ENCODE measurements around the gene UBASH3A. TPM values are rescaled to one million over a fixed set of nuclear protein-coding genes. Genes with fewer than 3 reads are reported as not detected.

The UBASH3A gene
- total RNA-seq, 6 experiments from 2014 or later = 0.12 to 0.50 (median 0.15) TPM

DNA sequence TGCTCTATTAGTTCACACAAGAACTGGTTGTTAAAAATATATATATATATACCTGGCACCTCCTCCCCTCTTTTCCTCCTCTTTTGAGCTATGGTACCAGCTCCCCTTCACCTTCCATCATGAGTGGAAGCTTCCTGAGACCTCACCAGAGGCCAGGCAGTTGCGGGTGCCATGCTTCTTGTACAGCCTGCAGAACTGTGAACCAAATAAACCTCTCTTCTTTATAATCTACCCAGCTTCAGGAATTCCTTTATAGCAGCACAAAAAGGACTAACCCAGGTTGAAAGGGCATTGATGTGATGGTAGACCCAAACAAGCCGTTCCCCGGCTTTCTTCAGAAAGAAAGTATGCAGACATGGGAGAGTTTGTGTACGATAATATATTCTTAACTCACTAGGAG, 77.5 kb downstream of the UBASH3A start:
- Histone ChIP-seq H3K36me3 (no peaks in the 10 kb centered on the region), H3K27me3 (no peaks in the 10 kb centered on the region), H3K4me1 (no peaks in the 10 kb centered on the region), H3K27ac (no peak overlapping the region), H3K9me3 (no peaks in the 10 kb centered on the region), H3K4me3 (no peak overlapping the region)
- ATAC-seq (no peak), DNase-seq (no peak)
- WGBS (ENCODE audit: insufficient coverage, low coverage, low lambda C conversion rate, missing lambda C conversion rate) = 77% methylated on average over 2 of the region's 4 CpGs
- TF ChIP-seq, protein P1, sequence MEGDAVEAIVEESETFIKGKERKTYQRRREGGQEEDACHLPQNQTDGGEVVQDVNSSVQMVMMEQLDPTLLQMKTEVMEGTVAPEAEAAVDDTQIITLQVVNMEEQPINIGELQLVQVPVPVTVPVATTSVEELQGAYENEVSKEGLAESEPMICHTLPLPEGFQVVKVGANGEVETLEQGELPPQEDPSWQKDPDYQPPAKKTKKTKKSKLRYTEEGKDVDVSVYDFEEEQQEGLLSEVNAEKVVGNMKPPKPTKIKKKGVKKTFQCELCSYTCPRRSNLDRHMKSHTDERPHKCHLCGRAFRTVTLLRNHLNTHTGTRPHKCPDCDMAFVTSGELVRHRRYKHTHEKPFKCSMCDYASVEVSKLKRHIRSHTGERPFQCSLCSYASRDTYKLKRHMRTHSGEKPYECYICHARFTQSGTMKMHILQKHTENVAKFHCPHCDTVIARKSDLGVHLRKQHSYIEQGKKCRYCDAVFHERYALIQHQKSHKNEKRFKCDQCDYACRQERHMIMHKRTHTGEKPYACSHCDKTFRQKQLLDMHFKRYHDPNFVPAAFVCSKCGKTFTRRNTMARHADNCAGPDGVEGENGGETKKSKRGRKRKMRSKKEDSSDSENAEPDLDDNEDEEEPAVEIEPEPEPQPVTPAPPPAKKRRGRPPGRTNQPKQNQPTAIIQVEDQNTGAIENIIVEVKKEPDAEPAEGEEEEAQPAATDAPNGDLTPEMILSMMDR (IDR thresholded peaks at IDR 0.05) = no peak
- TF ChIP-seq POLR2A (IDR thresholded peaks at IDR 0.05) = no peak
- intact Hi-C loops (cut with DNase I) = no loop called here

DNA sequence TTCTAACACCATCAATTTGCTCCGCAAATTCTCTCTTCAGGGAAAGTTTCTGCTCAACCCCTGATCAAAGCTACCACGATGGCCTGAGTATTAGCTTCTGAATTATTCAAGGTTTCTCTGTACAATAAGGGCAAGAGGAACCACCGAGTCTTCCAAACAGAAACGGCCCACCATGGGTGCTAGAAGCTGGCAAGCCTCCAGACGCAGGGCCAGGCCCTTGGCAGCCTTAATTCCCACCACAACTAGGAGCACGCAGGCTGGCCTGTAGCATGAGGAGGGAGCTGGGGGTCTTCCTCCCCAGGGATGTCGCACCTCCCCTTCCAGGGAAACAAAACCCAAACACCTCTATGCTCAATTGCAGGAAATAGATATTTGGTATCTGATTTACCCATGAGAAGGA, 81.3 kb downstream of the UBASH3A start:
- no peak overlapping the region for H3K4me3 ChIP-seq
- no peak for TF ChIP-seq POLR2A (IDR thresholded peaks at IDR 0.05)
- TF ChIP-seq, protein P1 (IDR thresholded peaks at IDR 0.05) = no peak
- no peak for ATAC-seq

DNA sequence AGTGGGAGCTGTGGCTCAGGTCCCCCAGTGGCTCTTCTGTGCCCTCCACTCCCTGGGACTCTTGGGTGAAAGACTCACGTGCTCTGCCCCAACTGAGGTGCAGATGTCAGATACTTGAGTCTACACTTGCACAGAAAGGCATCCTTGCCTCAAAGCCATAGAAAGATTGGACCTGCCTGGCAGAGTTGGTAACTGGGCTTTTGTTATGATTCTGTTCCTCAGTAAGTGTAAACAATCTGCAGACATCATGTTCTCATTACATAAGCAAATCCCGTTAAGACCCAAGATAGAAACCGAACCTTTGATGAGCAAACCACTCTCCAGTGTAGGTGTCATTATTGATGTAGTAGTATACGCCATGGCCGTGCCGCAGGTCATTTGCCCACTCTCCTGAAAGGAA, 82.4 kb downstream of the UBASH3A start:
- DNase-seq (no peak), ATAC-seq (no peak)
- no peaks in the 10 kb centered on the region for H3K27me3 ChIP-seq
- intact Hi-C loops (cut with DNase I) = no loop called here
- TF ChIP-seq POLR2A (IDR thresholded peaks at IDR 0.05) = no peak
- TF ChIP-seq, protein P1 (IDR thresholded peaks at IDR 0.05) = no peak
- WGBS (ENCODE audit: insufficient coverage, low coverage, low lambda C conversion rate, missing lambda C conversion rate) = 65% methylated on average over 2 of the region's 6 CpGs
- H3K27ac ChIP-seq = no peak overlapping the region
- no peak overlapping the region for H3K4me3 ChIP-seq
- no peaks in the 10 kb centered on the region for H3K9me3 ChIP-seq
- no peaks in the 10 kb centered on the region for H3K36me3 ChIP-seq
- H3K4me1 ChIP-seq = no peaks in the 10 kb centered on the region

More for the DNA sequence above, 81.3 kb downstream of the UBASH3A start:
- no peaks in the 10 kb centered on the region for H3K36me3 ChIP-seq
- H3K4me1 ChIP-seq = no peaks in the 10 kb centered on the region
- no peaks in the 10 kb centered on the region for H3K27me3 ChIP-seq
- WGBS (ENCODE audit: insufficient coverage, low coverage, low lambda C conversion rate, missing lambda C conversion rate) = 64% methylated on average over 4 of the region's 7 CpGs
- no peaks in the 10 kb centered on the region for H3K9me3 ChIP-seq
- intact Hi-C loops (cut with DNase I) = no loop called here
- DNase-seq = no peak
- H3K27ac ChIP-seq = no peak overlapping the region

DNA sequence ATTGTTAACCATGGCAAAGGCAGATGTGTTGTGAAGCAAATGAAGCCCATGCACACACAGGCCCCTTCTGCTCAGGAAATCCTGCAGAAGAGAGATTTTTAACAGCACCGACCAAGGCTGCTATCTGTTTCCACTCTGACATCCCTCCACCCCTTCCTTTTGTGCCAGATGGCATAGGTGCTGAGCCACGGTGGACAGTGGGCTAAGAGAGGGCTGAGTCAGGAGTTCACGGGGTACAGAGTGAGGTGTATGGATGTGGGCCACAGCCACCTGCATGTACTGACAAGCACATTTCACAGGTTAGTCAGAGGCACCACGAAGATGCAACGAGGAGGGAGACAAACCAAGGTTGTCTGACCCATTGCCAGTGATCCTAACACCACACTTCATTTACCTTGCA, 82.8 kb downstream of the UBASH3A start:
- H3K27me3 ChIP-seq = no peaks in the 10 kb centered on the region
- H3K36me3 ChIP-seq = no peaks in the 10 kb centered on the region
- DNase-seq = no peak
- no peak for ATAC-seq
- no peaks in the 10 kb centered on the region for H3K9me3 ChIP-seq
- intact Hi-C loops (cut with DNase I) = no loop called here
- TF ChIP-seq, protein P1 (IDR thresholded peaks at IDR 0.05) = no peak
- no peak for TF ChIP-seq POLR2A (IDR thresholded peaks at IDR 0.05)
- 35% methylated on average over 5 of the region's 5 CpGs for WGBS (ENCODE audit: insufficient coverage, low coverage, low lambda C conversion rate, missing lambda C conversion rate)
- H3K4me3 ChIP-seq = no peak overlapping the region
- no peaks in the 10 kb centered on the region for H3K4me1 ChIP-seq
- H3K27ac ChIP-seq = no peak overlapping the region

DNA sequence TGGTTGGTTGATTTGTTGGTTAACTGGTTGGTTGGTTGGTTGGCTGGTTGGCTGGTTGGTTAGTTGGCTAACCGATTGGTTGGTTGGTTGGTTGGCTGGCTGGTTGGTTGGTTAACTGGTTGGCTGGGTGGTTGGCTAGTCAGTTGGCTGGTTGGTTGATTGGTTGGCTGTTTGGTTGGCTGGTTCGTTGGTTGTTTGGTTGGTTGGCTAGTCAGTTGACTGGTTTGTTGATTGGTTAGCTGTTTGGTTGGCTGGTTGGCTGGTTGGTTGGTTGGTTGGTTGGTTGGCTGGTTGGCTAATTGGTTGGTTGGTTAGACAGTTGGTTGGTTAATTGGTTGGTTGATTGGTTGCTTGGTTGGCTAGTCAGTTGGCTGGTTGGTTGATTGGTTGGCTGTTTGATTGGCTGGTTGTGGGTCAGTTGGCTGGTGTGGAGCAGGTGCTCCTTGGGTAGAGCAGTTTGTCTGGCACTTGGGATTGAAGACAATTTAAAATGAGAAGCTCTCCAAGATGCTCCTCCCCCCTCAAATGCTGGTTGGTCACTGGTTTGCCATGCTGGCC, 85.4 kb downstream of the UBASH3A start:
- Histone ChIP-seq H3K36me3 (no peaks in the 10 kb centered on the region), H3K27me3 (no peaks in the 10 kb centered on the region), H3K27ac (no peak overlapping the region), H3K4me1 (no peaks in the 10 kb centered on the region), H3K9me3 (no peaks in the 10 kb centered on the region), H3K4me3 (no peak overlapping the region)
- WGBS (ENCODE audit: insufficient coverage, low coverage, low lambda C conversion rate, missing lambda C conversion rate) = 63% methylated on average over 2 of the region's 2 CpGs
- intact Hi-C loops (cut with DNase I) = no loop called here
- TF ChIP-seq, protein P1 (IDR thresholded peaks at IDR 0.05) = no peak
- TF ChIP-seq POLR2A (IDR thresholded peaks at IDR 0.05) = no peak
- ATAC-seq (no peak), DNase-seq (no peak)
